ENCODE data around the gene ITIH4.

GRCh38 chr3:52841981-52842340, 11.5 kb upstream of the ITIH4 start:
- TF ChIP-seq, protein P1, sequence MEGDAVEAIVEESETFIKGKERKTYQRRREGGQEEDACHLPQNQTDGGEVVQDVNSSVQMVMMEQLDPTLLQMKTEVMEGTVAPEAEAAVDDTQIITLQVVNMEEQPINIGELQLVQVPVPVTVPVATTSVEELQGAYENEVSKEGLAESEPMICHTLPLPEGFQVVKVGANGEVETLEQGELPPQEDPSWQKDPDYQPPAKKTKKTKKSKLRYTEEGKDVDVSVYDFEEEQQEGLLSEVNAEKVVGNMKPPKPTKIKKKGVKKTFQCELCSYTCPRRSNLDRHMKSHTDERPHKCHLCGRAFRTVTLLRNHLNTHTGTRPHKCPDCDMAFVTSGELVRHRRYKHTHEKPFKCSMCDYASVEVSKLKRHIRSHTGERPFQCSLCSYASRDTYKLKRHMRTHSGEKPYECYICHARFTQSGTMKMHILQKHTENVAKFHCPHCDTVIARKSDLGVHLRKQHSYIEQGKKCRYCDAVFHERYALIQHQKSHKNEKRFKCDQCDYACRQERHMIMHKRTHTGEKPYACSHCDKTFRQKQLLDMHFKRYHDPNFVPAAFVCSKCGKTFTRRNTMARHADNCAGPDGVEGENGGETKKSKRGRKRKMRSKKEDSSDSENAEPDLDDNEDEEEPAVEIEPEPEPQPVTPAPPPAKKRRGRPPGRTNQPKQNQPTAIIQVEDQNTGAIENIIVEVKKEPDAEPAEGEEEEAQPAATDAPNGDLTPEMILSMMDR (IDR thresholded peaks at IDR 0.05; ENCODE audit: poor library complexity) = no peak
- TF ChIP-seq EZH2phosphoT487 (IDR thresholded peaks at IDR 0.05; ENCODE audit: low read depth, severe bottlenecking, unreplicated experiment) (no peak), EZH2 (IDR thresholded peaks at IDR 0.05; ENCODE audit: borderline replicate concordance) (no peak)
